Measurements from ENCODE around the gene SIPA1.

SIPA1 gene

DNA sequence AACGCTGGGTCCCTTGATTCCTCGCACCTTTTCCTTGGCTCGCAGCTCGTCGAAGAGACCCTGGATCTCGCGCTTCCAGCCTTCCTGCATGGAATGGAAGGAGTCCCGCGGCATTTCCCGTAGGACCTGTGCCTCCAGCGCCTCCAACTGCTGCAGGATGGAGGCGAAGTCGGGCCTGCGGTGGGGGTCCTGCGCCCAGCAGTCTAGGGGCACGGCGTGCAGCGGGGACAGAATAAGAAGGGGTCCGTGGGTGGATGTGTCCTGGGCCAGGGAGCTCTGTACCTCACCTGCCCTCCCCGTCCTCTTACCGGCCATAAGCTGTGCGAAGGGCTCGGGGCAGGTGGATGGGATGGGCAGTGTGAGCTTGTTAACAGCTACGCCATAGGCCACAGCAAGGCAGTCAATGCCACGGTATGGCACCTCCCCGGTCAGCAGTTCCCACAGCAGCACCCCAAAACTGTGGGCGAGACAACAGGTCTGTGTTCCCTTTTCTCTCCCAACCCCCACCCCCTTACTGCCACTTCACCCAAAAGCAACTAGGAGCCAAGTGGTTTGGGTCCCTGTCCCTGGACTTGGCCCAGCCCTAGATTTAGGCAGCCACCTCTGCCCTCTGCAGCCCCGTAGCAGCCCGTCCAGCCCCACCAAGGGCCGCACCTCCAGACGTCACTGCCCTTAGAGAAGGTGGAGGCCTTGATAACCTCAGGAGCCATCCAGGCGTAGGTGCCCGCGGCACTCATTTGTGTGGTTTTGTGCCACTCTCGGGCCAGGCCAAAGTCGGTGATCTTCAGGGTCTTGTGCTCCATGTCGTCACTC is 30.1 kb upstream of the SIPA1 start:
- no peak for DNase-seq

DNA sequence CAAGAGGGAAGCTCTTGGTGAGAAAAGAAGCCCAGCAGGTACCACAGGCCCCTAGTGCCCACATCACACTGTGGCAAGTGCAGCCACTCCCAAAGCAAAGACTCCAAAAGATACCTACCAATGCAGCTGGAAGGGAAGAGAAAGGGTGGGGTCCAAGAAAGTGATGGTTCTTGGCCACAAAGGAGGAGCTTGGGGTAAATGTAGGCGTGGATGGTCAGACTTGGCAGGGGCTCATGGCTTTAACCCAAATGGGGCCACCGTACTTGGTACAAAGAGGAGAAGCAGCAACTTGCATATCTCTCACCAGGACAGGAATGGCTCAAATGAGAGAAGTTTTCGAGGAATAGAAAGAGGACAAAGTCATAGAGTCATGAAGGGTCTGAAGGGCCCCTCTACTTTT is 28.7 kb upstream of the SIPA1 start:
- peak; percentile 71 for DNase-seq

DNA sequence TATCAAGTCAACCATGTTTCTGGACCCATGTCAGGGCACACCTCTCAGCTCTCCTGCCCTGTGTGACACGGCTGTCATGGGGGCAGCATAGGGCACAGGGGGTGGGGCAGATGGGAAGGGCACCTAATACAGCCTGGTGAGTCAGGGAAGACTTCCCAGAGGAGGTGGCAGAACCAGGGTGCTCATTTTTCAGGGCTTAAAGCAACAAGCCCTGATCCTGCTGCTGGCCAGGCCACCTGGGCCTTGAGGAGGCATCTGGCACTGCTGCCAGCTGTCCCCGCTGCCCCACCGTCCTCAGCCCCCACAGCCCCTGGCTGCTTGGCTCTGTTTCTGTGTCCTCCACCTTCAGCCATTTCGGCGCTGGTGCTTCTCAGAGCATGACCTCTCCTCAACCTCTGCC is 28.2 kb upstream of the SIPA1 start:
- DNase-seq = no peak

DNA sequence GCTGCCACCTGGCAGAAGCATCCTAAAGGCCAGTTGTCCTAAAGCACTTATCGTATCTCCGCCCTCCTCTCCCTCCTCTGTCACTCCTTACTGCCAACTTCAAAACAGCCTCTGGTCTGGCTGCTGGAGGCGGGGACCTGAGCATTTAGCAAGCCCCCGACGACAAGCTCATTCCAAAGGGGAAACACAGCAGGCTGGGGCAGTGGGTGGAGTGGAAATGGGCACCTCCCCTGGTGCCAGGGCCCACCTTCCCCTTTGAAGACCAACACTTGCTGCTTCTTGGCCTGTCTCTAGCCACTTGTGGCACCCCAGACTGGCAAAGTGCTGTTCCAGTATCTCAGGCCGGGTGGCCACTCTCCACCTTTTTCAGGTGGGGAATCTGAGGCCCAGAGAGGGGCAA is 27.5 kb upstream of the SIPA1 start:
- no peak for DNase-seq

DNA sequence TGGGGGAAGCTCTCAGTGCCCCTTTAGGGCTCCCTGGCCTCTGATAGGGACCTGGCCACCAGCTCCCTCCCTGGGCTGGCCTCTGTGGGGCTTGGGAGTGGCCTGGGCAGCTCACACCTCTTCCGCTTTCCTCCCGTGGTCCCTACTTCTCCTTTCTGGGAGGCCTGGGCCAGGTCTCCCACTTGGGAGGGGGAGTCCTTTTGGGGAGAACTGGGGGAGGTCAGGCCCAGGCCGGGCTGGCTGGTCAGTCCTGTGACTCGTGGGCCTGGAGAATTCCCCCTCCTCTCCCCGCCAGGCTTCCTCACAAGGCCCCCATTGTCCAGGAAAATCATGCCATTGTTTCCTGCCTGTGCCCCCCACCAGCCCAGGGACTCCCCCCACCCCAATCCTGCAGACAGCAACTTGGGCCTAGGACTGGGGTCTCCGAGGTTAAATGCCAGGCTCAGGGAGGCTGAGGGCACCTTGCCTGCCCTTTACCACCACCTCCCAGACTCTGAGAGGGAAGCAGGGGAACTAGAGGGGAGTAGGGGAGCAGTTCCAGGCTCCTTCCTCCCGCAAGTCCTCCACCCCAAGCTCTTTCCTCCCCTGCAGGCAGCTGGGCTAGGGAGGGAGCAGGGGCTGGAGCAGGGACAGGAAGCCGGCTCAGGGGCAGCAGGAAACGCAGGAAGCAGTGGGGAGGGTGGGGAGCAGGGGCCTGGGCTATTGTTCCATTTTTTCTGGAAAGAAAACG is 26.7 kb upstream of the SIPA1 start:
- DNase-seq = peak; percentile 79

DNA sequence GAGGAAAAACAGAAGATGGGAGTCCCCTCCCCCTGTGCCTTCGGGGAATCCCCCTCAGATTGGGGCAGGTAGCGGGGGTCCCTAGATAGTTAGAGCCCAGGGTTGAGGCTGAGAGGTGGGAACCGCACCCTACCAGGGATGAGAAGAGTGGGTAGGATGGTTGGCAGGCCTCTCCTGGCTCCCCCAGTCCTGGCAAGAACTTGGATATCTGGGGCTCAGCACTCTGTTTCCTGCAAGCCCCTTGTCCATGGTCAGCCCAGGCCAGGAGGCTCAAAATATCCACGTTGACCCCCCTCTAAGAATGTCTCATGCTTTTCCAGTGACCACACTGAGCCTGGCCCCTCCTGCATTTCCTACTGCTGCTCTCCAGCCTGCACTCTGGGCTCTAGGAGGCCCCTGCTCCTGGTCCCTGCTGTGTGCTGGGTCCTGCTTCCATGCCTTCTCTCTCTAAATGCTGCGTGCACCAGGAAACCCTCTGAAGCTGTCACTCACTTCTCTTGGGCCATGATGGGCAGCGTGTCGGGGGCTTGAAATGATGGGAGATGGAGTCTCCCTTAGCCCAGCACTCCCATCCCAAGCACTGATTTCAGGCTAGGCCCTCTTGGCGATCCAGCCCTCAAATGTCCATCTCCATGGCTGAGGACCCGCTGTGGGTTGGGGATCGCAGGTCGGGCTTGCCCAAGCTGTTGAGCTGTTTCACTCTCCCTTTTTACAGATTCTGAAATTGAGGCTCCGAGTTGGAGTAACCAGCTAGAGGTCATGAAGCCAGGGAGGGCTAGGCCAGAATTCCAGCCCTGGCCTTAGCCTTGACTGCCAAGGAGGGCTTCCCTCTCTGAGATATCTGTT is 25.9 kb upstream of the SIPA1 start:
- DNase-seq = no peak

DNA sequence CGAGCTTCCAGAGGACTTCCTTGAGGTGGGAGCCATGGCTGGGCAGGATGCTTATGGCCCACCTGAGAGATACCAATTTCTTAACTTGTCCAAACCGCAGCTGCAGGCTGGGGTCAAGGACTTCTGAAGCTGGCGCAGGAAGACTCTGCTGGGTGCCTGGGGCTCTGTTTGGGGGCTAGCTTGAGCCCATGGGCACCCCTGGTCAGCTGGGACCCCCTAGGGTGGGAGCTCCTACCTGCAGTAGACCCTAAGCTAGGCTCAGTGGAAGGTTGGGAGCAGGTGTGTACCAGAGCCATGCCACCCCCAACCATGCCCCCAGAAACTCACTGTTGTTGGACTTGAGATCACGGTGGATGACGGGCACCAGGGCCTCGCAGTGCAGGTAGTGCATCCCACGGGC is 25.2 kb upstream of the SIPA1 start:
- DNase-seq = no peak

DNA sequence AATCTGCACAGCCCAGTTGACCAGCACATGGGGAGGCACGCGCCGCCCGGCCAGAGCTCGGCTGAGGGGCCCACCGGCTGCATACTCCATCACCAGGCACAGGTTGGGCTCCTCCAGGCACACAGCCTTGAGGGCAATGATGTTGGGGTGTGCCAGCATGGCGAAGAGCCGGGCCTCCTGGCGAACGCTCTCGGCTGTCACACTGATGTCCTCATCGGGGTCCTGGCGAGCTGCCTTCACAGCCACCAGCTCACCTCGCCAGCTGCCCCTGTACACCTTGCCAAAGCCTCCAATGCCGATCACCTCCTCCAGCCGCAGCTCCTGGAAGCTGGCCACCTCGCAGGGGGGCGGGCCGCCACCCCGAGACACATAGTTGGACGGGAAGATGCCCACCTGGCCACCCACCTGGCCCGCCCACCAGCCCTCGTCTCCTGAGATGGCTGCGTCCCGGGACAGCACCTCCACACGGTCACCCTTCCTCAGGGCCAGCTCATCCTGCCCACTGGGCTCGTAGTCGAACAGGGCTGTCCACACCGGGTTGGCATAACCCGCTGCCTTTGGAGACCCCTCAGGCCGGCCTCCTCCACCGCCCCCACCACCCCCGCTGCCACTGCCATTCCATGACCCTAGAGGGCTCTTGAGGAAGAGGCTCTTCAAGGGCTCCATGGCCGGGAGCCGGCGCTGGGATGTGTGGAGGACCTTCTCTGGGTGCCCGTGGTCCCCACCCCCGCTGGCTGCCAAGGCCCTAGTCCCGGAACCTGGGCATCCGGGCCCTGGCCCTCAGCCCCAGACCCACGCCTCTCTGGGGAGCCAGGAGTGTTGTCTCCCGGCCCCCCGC is 24.6 kb upstream of the SIPA1 start:
- no peak for DNase-seq

DNA sequence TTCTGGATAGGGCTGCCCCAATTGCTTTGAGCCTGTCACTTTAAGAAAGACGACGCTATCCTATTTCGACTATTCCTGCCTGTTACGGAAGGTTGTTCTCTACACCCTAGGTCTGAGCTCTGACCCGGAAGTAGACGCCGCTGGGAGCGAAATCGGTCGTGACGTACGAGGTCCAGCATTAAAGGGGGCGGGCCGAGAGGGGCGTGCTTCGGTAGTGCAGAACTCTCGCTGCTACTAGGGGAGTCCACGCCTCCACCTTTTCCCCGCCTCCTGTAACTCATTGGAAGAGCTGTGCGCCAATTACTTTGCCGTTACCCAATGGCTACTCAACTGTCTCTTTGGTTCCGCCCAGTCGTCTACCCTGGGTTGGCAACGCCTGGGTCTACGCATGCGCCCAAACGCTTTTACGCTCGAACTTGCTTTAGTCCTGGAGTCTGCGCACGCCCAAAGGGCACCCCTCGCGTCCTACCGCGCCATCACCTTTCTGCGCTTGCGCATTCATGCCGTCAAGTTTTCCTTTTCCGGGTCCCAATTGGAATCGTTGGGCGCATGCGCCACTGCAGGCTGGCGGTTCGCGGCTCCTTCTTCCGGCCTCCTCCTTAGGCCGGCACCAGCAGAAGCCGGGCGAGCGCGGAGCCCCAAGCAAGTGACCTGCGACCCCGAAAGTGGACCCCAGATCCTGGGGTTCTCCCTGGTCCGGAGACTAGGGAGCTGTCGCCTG is 22.5 kb upstream of the SIPA1 start, which contains the start of gene PCNX3:
Gene PCNX3 (plus strand): TSS at position 548 of the 721 bp plus-strand sequence. CDS start 536 bp downstream, outside the sequence.
- DNase-seq = peak; percentile 100

DNA sequence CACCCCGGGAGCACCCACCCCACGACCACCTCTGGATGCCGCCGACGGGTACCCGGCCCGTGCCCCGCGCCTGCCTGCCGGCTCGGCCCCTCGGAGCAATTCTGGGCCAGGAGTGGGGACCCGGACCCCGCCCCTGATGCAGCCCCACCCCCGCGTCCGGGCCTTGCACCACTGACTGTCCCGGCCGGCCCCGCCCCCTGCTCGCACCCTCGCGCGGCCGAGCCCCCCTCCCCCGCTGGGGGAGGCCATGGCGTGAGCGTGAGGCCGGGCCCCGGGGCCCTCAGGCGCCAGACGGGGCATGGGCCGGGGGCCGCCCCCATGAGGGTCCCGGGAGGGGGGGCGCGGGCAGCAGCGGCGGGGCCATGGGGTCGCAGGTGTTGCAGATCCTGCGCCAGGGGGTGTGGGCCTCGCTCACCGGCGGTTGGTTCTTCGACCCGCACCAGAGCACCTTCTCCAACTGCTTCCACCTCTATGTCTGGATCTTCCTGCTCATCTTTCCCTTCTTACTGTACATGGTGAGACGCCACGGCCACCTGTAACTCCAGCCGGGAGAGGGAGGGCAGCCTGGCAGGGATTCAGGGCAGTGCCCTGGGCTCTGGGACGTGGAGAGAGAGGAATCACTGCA is 21.8 kb upstream of the SIPA1 start:
- DNase-seq = peak; percentile 67

DNA sequence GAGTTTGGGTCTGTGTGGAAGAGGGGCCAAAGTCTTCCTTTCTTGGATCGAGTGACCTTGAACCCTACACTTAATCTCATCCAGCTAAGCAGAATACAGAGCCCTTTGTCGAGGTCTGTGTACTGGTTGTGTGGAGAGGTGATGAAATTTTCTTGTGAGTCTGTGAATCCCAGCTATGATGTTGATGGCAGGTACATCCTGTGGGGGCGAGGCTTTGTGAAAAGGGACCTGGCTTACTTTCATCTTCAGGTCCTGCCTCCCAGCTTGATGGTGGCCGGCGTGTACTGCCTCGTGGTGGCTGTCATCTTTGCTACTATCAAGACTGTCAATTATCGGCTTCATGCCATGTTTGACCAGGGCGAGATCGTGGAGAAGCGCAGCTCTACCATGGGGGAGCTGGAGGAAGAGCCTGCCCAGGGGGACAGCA is 21.3 kb upstream of the SIPA1 start:
- no peak for DNase-seq

DNA sequence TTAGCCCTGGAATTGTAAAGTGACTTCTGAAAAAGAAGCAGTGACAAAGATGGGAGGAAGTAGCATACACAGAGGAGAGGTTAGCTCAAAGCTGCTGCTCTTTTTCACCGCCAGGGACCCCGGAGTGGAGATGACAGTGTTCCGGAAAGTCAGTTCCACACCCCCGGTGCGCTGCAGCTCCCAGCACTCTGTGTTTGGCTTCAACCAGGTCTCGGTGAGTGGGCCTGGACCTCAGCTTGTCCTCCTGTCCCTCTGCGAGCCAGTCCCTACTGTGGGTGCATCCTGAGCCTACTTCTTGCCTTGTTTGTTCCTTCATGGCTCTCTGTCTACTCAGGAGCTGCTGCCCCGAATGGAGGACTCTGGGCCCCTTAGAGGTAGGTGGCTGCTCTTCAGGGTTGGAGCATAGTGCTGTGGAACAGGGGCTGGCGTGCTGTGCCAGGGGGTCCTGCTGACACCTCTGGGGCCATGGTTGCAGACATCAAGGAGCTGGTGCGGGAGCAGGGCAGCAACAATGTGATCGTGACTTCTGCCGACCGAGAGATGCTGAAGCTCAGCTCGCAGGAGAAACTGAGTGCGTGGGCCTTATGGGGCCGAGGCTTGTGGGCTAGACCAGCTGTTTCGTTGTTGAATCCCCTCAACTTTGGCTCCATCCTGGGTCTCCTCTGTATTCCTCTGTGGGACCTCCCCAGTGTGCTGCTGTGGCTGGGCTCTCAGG is 20.6 kb upstream of the SIPA1 start:
- DNase-seq = no peak

DNA sequence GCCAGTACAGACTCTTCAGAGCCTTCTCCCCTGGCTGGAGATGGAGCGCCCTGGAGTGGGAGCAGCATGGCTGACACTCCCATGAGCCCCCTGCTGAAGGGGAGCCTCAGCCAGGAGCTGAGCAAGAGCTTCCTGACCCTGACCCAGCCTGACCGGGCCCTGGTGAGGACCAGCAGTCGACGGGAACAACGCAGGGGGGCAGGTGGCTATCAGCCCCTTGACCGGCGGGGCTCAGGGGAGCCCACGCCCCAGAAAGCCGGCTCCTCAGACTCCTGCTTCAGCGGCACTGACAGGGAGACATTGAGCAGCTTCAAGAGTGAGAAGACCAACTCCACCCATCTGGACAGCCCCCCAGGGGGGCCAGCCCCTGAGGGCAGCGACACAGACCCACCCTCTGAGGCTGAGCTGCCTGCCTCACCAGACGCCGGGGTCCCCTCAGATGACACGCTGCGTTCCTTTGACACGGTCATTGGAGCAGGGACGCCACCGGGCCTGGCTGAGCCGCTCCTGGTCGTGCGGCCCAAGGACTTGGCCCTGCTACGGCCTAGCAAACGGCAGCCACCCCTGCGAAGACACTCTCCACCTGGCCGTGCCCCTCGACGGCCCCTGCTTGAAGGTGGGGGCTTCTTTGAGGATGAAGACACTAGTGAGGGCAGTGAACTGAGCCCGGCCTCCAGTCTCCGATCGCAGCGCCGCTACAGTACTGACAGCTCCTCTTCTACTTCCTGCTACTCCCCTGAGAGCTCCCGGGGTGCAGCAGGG is 19.7 kb upstream of the SIPA1 start:
- DNase-seq = no peak

DNA sequence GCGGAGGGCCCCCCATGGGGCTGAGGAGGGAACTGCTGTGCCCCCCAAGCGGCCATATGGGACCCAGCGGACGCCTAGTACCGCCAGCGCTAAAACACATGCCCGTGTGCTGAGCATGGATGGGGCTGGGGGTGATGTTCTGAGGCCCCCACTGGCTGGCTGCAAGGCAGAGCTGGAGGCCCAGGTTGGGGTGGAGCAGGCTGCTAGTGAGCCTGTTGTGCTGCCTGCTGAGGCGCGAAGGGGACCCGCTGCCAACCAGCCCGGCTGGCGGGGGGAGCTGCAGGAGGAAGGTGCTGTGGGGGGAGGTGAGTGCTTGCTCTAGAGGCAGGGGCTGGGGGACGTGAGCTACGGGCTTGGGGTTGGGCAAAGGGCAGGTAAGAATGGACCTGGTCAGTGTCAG is 19.1 kb upstream of the SIPA1 start:
- no peak for DNase-seq

DNA sequence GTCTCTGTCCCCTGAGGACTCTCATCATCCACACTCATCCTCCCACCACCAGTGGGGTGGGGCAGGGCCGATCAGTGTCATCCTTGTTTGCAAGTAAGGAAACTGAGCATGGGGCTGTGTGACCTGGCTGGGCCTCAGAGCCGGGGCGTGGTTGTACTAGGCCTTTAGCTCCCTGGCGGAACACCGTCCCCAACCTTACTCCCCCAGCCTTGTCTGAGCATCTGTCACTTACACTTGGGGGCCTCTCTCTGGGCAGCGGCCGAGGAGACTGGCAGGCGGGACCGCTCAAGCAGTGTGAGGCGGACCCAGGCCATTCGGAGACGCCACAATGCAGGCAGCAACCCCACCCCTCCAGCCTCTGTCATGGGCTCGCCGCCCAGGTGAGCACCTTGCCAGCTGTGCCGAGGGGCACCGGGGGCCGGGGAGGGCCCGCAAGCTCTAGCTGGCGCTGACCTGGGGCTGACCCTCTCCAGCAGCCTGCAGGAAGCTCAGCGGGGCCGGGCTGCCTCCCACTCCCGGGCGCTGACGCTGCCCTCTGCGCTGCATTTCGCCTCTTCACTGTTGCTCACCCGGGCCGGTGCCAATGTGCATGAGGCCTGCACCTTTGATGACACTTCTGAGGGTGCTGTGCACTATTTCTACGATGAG is 18.5 kb upstream of the SIPA1 start:
- no peak for DNase-seq

DNA sequence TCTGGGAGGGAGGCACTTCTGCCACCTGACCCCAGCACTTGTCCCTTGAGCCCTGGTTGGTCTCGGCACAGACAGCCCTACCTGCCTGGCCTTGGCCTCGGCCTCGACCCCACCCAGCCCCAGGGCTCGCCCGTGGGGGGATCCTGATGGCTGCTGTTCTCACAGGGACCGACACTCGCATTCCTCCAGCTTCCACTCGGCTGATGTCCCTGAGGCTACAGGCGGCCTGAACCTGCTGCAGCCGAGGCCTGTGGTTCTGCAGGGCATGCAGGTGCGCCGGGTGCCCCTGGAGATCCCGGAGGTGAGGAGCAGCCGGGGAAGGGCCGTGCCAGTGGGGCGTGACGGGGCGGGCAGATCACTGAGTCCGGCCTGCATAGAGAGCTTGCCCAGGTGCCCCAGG is 17.2 kb upstream of the SIPA1 start:
- DNase-seq = no peak

DNA sequence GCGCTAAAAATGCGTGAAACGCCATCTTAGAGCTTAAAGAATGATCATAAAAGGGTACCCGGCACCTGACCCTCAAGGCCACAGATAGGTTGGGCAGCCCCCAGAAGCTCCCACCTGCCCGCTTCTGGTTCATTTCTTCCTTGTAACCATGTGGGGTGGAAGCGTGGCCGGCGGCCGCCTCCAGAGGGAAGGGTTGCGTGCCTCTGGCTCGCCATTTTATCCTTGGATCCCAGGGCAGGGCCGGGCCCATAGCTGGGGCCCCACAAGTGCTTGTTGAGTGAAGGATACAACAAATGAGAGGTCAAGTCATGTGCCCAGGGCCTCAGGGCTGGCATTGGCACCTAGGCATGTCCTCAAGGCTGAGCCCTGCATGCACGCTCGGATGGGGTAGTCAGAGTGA is 16.4 kb upstream of the SIPA1 start:
- no peak for DNase-seq

DNA sequence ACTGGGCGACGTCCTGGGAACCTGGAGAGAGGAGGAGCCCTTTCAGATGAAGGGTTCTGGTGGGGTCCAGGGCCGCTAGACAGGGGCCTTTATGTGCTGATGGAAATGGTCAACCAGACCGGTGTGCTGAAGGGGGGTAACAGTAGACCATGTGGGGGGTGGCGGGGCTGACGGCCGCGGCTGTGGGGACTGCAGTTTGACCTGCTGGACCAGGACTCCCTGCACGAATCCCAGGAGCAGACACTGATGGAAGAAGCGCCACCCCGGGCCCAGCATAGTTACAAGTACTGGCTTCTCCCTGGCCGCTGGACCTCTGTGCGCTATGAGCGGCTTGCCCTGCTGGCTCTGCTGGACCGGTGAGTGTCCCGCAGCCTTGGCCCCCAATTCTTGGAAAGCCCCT is 15.9 kb upstream of the SIPA1 start:
- DNase-seq = no peak

DNA sequence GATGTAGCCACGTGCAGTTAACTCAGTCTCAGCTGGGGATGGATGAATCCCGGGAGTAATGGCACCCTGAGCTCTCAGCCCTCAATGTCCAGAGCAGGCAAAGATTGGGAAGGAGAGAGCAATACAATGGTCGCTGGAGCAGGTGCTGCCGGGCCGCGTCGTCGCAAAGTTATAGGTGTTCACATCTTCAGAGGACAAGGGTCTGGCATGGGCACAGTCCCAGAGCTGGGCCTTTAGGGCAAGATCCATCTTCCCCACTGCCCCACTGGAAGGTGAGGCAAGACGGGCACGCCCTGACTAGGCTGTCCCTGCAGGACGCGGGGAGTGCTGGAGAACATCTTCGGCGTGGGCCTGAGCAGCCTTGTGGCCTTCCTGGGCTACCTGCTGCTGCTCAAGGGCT is 14.7 kb upstream of the SIPA1 start:
- DNase-seq = no peak

Data from hematopoietic multipotent progenitor cell treated with erythropoietin and hydrocortisone succinate and interleukin-3 and kit ligand, for 4 days (in vitro differentiated cells).